ENCODE results near the gene ZNF684.
A peak's percentile ranks its signal among the peaks of the same experiment; 100 is the strongest.

GRCh38 chr1:40531381-40532061 is at the start of gene ZNF684:
- TF ChIP-seq CTCF (IDR thresholded peaks at IDR 0.05): no peak
- TF ChIP-seq POLR2A (IDR thresholded peaks at IDR 0.05): no peak
- TF ChIP-seq POLR2AphosphoS5 (IDR thresholded peaks at IDR 0.05): peak; percentile 42 to 68 (median 66)

Data from breast epithelium (tissue), 3 donors.